ENCODE data around the gene STH.

Gene STH

GRCh38 chr17:45967378-45967777 lies 31.7 kb upstream of the STH start:
- no peak for FAIRE-seq
- no peak for DNase-seq (ENCODE audit: low spot score)

DNA sequence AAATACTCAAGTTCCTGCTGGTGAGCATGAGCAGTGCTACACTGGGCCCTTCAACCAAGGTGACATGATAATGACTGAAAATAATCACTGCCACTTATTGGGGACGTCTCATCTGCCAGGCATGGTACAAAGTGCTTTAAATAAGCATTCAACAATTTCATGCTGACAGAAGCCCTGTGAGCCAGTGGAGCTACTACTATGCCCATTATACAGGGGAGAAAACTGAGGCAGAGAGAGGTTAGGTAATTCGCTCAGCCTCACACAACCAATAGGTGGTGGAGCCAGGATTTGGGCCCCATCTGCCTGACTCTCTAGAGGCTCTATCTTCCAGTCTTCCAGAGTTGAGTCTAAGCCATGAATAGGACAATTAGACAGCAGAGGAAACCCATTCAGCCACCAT lies 30.3 kb upstream of the STH start:
- DNase-seq (ENCODE audit: low spot score) (no peak), FAIRE-seq (no peak)

- DNase-seq (ENCODE audit: low spot score): no peak
- FAIRE-seq: no peak
These were observed 29.3 kb upstream of the STH start for GRCh38 chr17:45969726-45970125.

DNA sequence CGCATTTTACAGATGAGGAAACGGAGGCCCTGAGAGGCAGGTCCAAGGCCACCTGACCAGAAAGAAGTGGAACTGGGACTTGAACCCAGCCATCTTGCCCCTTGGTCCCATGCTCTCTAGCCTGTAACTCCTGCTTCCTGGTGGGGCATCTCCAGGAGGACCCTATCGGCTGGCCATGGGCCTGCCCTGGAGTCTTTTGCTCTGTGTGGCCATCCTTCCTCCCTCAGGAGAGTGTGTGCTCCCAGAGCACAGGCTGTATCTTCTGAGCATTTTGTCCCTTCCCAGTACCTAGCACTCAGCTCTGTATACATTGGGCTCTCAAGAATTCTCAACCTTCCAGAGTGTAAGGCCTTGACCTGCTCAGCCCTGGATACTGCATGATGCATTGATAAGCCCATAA lies 28.4 kb upstream of the STH start:
- no peak for DNase-seq (ENCODE audit: low spot score)
- FAIRE-seq: no peak

DNA sequence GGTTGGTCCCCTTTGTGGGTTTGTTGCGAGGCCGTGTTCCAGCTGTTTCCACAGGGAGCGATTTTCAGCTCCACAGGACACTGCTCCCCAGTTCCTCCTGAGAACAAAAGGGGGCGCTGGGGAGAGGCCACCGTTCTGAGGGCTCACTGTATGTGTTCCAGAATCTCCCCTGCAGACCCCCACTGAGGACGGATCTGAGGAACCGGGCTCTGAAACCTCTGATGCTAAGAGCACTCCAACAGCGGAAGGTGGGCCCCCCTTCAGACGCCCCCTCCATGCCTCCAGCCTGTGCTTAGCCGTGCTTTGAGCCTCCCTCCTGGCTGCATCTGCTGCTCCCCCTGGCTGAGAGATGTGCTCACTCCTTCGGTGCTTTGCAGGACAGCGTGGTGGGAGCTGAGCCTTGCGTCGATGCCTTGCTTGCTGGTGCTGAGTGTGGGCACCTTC lies 27.3 kb upstream of the STH start:
- DNase-seq (ENCODE audit: low spot score) (no peak), FAIRE-seq (no peak)

DNA sequence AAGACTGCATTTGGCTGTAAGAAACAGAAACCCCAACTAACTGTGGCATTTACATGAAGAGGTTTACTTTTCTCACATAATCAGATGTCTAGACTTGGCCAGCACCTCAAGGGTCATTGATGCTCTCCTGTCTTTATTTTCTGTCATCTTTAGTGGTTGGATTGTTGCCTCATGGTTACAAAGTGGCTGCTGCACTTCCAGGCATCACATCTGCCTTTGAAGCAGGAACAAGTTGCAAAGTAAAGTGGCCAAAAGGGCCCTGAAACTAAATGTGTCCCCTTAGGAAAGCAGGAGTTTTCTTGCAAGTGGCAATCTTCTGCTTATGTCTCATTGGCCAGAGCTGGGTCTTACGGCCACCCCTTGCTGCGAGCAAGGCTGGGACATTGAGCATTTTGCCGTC lies 26.5 kb upstream of the STH start:
- no peak for DNase-seq (ENCODE audit: low spot score)

DNA sequence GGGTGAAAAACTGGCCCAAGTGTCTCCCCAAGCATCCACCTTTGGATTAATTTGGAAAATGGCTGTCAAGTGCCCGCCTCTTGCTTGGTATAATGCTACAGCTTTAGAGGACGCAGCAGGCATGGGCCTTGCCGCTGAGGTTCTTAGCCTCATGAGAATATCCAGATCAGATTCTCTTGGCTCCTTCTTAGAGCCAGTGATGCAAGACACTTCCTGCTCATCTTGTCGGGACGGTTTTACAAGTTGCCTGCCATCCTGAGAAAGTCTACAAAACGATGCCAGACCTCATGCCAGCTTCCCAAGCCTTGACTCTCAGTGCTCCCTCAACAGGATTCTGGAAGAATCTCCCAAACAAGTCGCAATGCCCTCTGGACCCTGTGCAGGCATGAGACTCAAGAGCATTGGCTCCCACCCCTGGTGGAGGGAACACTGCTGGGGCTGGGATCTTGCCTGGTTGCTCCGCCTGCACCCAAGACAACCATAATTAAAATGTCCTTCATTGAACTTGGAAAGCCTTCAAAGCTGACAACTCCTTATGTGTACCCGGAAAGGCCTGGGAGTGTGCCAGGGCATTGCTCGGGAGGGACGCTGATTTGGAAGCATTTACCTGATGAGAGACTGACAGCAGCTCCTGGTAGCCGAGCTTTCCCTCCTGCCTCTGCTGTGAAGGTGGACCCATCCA lies 25.8 kb upstream of the STH start:
- no peak for FAIRE-seq

More for the DNA sequence above, 26.5 kb upstream of the STH start:
- FAIRE-seq: no peak

DNA sequence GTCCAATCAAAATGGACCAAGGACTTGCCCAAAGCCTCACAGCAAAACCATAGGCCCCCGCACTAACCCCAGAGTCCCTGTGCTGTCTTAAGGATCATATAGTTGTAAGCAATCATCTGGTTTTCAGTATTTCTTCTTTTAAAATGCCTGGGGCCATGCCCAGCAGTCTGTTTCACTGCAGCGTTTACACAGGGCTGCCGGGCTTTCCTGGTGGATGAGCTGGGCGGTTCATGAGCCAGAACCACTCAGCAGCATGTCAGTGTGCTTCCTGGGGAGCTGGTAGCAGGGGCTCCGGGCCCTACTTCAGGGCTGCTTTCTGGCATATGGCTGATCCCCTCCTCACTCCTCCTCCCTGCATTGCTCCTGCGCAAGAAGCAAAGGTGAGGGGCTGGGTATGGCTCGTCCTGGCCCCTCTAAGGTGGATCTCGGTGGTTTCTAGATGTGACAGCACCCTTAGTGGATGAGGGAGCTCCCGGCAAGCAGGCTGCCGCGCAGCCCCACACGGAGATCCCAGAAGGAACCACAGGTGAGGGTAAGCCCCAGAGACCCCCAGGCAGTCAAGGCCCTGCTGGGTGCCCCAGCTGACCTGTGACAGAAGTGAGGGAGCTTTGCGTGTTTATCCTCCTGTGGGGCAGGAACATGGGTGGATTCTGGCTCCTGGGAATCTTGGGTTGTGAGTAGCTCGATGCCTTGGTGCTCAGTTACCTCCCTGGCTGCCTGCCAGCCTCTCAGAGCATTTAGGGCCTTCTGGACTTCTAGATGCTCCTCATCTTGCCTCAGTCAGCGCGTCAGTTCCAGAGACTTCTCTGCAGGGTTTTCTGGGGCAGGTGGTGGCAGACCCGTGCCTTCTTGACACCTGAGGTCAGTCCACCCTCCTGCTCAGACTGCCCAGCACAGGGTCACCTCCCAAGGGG lies 24.8 kb upstream of the STH start:
- no peak for FAIRE-seq

More for the DNA sequence above, 25.8 kb upstream of the STH start:
- DNase-seq (ENCODE audit: low spot score): no peak

GRCh38 chr17:45974916-45975630 lies 24.0 kb upstream of the STH start:
- no peak for FAIRE-seq
- DNase-seq (ENCODE audit: low spot score): no peak

More for the DNA sequence above, 24.8 kb upstream of the STH start:
- DNase-seq (ENCODE audit: low spot score): no peak

DNA sequence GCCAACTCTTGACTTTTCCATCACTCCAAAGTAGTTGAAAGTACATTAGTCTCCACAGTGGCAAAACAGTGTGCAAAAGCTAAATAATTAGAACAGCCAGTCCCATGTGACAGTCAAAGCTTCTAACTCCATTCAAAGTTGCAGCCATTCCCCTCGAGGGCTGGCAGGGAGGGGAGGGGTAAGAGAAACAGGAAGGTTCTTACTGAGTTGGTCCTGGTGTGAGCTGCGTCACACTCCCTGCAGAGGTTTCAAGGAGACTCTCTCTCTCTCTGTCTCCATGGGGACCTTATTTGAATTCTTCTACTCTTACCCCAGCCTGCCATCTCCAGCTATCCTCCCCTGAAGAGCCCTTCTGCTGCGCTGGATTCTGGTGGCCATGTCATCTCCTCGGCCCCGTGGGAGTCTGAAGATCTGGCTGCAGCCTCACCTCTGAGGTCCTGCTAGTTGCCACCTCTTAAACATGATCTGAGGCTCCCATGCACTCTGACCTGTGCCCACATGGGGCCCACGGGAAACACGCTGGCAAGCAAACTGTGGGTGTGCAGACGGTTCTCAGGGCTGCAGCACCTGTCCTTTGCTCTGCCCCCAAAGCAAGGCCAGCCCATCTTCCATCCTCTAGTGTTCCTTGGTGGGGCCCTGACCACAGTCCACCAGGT lies 23.3 kb upstream of the STH start:
- DNase-seq (ENCODE audit: low spot score) (no peak), FAIRE-seq (no peak)

GRCh38 chr17:45976391-45976754 lies 22.7 kb upstream of the STH start:
- no peak for DNase-seq (ENCODE audit: low spot score)
- no peak for FAIRE-seq

- DNase-seq (ENCODE audit: low spot score) (no peak), FAIRE-seq (no peak)
These were observed 22.1 kb upstream of the STH start for GRCh38 chr17:45976755-45977505.

GRCh38 chr17:45977506-45977824 lies 21.6 kb upstream of the STH start:
- DNase-seq (ENCODE audit: low spot score) (no peak), FAIRE-seq (no peak)

DNA sequence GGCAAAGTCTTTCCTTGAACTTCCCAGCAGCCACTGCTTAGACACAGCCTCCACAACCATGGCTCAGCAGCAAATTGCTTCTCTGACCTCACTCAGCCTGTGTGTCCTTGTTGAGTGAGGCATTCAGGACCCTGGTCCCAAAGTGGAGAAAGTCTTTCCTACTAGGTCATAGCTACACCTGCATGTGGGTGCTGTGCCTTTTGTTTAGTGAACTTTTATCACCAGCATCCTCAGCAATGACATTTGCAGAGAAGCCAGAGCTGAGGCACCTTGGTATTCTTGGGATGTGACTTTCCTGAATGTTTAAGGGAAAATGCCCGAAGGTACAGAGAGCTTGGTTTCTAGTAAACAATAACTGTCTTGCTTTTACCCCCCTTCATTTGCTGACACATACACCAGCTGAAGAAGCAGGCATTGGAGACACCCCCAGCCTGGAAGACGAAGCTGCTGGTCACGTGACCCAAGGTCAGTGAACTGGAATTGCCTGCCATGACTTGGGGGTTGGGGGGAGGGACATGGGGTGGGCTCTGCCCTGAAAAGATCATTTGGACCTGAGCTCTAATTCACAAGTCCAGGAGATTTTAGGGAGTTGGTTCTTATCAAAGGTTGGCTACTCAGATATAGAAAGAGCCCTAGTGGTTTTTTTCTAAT lies 20.9 kb upstream of the STH start:
- DNase-seq (ENCODE audit: low spot score) (no peak), FAIRE-seq (no peak)

GRCh38 chr17:45979137-45979536 lies 19.9 kb upstream of the STH start:
- DNase-seq (ENCODE audit: low spot score) (no peak), FAIRE-seq (no peak)

DNA sequence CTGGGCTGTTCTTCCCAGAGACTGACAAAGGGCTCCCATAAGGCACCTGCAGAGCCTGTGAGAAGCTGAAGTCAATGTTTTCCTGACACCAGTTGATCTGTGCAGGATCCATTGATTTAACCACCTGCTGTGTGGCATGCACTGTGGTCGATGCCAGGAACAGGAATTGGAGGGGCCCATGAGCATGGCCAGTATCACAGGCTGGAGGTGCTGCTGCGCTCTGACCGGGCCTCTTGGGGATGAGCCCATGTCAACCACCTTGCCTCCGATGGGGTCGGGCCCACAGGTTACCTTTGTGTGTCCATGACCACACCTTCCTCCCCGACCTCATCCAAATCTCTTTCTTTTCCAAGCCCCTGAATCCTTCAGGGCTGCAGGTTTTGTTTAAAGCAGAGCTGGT lies 18.2 kb upstream of the STH start:
- FAIRE-seq: no peak
- no peak for DNase-seq (ENCODE audit: low spot score)

DNA sequence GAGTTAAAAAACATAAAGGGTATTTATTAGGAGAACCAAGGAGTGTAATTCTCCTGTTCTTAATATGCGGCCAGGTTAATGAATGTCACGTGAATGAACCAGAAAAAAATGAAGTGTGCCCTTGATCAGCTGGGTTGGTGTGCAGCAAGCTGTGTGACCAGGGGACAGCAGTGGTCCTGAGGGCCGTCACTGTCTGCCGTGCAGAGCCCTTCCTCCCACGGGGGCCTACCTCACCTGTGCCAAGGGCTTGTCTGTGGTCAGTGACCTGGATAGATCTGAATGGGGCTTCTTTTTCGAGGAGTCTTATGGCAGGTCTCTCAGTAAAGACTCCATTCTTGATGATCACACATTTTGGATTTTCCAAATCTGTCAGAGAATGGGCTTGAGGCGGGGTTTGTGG lies 17.7 kb upstream of the STH start:
- no peak for FAIRE-seq
- no peak for DNase-seq (ENCODE audit: low spot score)

GRCh38 chr17:45982791-45983613 lies 16.0 kb upstream of the STH start:
- DNase-seq (ENCODE audit: low spot score) (no peak), FAIRE-seq (no peak)

DNA sequence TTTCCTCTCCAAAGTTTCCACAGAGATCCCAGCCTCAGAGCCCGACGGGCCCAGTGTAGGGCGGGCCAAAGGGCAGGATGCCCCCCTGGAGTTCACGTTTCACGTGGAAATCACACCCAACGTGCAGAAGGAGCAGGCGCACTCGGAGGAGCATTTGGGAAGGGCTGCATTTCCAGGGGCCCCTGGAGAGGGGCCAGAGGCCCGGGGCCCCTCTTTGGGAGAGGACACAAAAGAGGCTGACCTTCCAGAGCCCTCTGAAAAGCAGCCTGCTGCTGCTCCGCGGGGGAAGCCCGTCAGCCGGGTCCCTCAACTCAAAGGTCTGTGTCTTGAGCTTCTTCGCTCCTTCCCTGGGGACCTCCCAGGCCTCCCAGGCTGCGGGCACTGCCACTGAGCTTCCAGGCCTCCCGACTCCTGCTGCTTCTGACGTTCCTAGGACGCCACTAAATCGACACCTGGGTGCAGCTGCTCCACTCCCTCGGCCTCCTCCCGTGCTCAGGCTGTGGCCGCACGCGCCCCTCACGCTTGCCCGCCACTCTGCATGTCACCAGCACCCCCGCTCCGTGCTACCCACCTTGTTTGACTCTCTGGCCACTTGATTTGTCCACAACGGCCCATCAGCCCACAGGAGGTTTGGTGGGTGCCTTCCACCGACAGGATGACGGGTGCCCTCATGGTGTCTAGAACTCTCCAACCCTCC lies 15.3 kb upstream of the STH start:
- DNase-seq (ENCODE audit: low spot score): no peak
- no peak for FAIRE-seq

All from RCC 7860 (cell line).